ENCODE data around the gene KMT2C. TPM values are rescaled to one million over a fixed set of nuclear protein-coding genes. Genes with fewer than 3 reads are reported as not detected.
A peak's percentile ranks its signal among the peaks of the same experiment; 100 is the strongest.

KMT2C gene
- total RNA-seq, 3 donors from 2014 or later (not counting 1 experiment from before 2014, with no cell fraction given): 159 to 177 (median 167) TPM

DNA sequence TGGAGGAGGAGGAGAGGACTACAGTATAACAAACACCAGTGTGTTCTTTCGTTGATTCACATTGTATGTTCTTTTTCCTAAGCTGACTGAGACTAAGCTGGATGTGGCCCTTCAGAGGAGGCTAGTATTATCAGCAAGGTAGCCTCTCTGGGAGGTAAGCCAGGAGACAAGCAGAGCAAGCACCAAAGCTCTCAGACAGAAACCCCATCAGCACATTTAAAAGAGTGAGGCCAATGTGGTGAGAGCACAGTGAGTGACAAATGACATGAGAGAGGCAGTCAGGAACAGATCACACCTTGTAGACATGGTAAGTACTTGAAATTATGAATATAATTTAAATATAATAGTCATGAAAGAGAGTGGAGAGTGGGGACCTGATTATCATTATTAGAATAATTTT lies 107.6 kb downstream of the KMT2C start:
- Mint-ChIP-seq H3K4me1 (peaks cover 36 to 42% of the 10 kb centered on the region in 2 donors), H3K9me3 (no peaks in the 10 kb centered on the region), H3K4me3 (no peak overlapping the region), H3K27ac (peak overlapping the region in 1 of 2 donors; percentile 11), H3K27me3 (ENCODE audit: low read depth in 2 of 2) (no peaks in the 10 kb centered on the region), H3K36me3 (peaks cover 8% of the 10 kb centered on the region)
- H3K27ac ChIP-seq (ENCODE audit: low read length): no peak overlapping the region
- H3K36me3 ChIP-seq (ENCODE audit: control insufficient read depth, insufficient read depth, low read length): peaks cover 23% of the 10 kb centered on the region
- no peak overlapping the region for H3K4me3 ChIP-seq (ENCODE audit: low read length)
- DNase-seq (no peak), ATAC-seq (no peak)
- no peaks in the 10 kb centered on the region for H3K27me3 ChIP-seq (ENCODE audit: control insufficient read depth, insufficient read depth, low read length)
- TF ChIP-seq, protein P1, sequence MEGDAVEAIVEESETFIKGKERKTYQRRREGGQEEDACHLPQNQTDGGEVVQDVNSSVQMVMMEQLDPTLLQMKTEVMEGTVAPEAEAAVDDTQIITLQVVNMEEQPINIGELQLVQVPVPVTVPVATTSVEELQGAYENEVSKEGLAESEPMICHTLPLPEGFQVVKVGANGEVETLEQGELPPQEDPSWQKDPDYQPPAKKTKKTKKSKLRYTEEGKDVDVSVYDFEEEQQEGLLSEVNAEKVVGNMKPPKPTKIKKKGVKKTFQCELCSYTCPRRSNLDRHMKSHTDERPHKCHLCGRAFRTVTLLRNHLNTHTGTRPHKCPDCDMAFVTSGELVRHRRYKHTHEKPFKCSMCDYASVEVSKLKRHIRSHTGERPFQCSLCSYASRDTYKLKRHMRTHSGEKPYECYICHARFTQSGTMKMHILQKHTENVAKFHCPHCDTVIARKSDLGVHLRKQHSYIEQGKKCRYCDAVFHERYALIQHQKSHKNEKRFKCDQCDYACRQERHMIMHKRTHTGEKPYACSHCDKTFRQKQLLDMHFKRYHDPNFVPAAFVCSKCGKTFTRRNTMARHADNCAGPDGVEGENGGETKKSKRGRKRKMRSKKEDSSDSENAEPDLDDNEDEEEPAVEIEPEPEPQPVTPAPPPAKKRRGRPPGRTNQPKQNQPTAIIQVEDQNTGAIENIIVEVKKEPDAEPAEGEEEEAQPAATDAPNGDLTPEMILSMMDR (IDR thresholded peaks at IDR 0.05): no peak
- H3K4me1 ChIP-seq (ENCODE audit: control insufficient read depth, insufficient read depth, low read length): peaks cover 2% of the 10 kb centered on the region
- WGBS (ENCODE audit: insufficient coverage): 100% methylated on average over 1 of the region's 1 CpG
- no peaks in the 10 kb centered on the region for H3K9me3 ChIP-seq (ENCODE audit: control insufficient read depth, insufficient read depth, low read length)
- intact Hi-C loops (cut with micrococcal nuclease): no loop called here

DNA sequence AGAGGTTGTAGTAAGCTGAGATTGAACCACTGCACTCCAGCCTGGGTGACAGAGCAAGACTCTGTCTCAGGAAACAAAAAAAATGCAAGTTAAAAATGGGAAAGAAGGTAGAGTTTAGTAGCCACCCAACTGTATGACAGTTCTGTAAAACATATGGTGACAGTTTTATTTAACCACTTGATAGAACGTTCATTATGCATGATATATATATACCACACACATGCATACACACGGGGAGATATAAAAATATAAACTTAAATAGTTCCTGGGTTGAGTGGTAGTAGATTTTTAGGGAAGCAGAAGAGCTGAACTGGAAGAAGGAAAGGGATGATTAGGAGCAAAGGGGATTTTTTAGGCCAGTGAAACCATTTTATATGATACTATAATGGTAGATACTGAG lies 120.0 kb downstream of the KMT2C start:
- no CpG with 5 or more reads among the region's 2 CpGs for WGBS (ENCODE audit: insufficient coverage)
- H3K9me3 Mint-ChIP-seq: no peaks in the 10 kb centered on the region
- DNase-seq (no peak), ATAC-seq (no peak)
- H3K4me1 ChIP-seq (ENCODE audit: control insufficient read depth, insufficient read depth, low read length): peaks cover 8% of the 10 kb centered on the region
- H3K4me1 Mint-ChIP-seq: peaks cover 49 to 59% of the 10 kb centered on the region in 2 donors
- H3K27ac Mint-ChIP-seq: peak overlapping the region; percentile 84 to 87
- H3K4me3 Mint-ChIP-seq: no peak overlapping the region
- H3K27me3 ChIP-seq (ENCODE audit: control insufficient read depth, insufficient read depth, low read length): no peaks in the 10 kb centered on the region
- no peaks in the 10 kb centered on the region for H3K9me3 ChIP-seq (ENCODE audit: control insufficient read depth, insufficient read depth, low read length)
- intact Hi-C loops (cut with micrococcal nuclease): no loop called here
- H3K27ac ChIP-seq (ENCODE audit: low read length): no peak overlapping the region
- TF ChIP-seq, protein P1 (IDR thresholded peaks at IDR 0.05): no peak
- peaks cover 3% of the 10 kb centered on the region for H3K36me3 ChIP-seq (ENCODE audit: control insufficient read depth, insufficient read depth, low read length)
- H3K27me3 Mint-ChIP-seq (ENCODE audit: low read depth in 2 of 2): no peaks in the 10 kb centered on the region
- no peak overlapping the region for H3K4me3 ChIP-seq (ENCODE audit: low read length)
- no peaks in the 10 kb centered on the region for H3K36me3 Mint-ChIP-seq

DNA sequence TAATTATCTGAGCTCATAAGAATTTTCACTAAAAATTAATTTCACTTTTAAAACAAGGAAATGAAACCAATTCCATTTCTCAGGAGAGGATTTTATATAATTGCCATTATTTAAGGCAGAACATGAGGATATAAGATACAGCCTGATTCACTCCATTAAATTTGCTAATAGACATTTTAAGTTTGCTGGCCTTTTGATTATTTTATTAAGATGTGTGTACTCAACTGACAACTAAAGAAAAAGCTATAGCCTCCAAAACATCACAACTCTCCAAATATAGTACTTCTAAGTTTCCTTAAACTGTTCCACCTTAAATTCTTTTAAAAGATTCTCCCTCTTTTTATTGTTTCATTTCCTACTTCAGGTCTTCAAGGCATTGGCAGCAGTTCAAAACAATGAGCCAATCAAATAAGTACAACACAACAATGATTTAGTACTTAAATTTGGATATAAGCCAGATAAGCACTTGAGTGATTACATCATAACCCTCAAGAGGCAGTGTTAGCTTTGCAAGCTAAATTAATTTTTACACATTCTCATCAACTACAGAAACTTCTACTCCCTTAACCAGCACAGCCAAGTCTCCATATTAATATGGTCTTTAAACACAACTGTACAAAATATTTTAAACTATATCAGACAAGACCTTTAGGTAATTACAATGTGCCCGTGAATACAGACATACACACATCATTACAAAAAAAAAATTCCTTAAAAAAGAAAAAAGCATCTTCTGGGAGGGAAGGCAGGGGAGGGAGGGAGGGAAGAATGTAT lies 121.8 kb downstream of the KMT2C start:
- peaks cover 49 to 51% of the 10 kb centered on the region in 2 donors for H3K4me1 Mint-ChIP-seq
- ATAC-seq: peak in 2 of 3 donors; percentile 24 to 46
- no peak overlapping the region for H3K4me3 ChIP-seq (ENCODE audit: low read length)
- no CpG with 5 or more reads among the region's 1 CpG for WGBS (ENCODE audit: insufficient coverage)
- H3K36me3 Mint-ChIP-seq: no peaks in the 10 kb centered on the region
- peak overlapping the region; percentile 69 to 75 for H3K27ac Mint-ChIP-seq
- no peaks in the 10 kb centered on the region for H3K27me3 ChIP-seq (ENCODE audit: control insufficient read depth, insufficient read depth, low read length)
- H3K9me3 Mint-ChIP-seq: no peaks in the 10 kb centered on the region
- DNase-seq: peak in 1 of 2 donors; percentile 68
- intact Hi-C loops (cut with micrococcal nuclease): no loop called here
- no peaks in the 10 kb centered on the region for H3K27me3 Mint-ChIP-seq (ENCODE audit: low read depth in 2 of 2)
- H3K4me3 Mint-ChIP-seq: peak overlapping the region; percentile 38
- peaks cover 8% of the 10 kb centered on the region for H3K4me1 ChIP-seq (ENCODE audit: control insufficient read depth, insufficient read depth, low read length)
- H3K36me3 ChIP-seq (ENCODE audit: control insufficient read depth, insufficient read depth, low read length): peaks cover 13% of the 10 kb centered on the region
- H3K9me3 ChIP-seq (ENCODE audit: control insufficient read depth, insufficient read depth, low read length): no peaks in the 10 kb centered on the region
- no peak overlapping the region for H3K27ac ChIP-seq (ENCODE audit: low read length)
- TF ChIP-seq, protein P1 (IDR thresholded peaks at IDR 0.05): no peak

DNA sequence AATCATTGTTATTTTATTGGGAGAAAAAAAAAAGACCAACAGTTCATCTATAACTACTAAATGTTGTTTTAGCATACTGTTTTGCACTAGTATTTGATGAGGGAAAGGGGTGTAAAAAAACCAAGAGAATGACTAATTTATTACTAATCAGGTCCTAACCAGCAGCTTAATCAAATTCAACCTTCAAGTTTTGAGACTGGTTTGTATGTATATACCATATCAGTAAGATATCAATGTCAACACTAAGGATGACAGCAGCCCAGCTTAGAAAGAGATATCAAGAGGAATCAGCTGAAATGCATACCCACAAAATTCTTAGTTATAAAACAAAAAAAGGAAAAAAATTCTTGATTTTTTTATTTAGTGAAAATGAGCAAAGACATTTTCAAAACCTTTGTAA lies 122.6 kb downstream of the KMT2C start:
- H3K27ac Mint-ChIP-seq: peak overlapping the region; percentile 47 to 69
- H3K9me3 Mint-ChIP-seq: no peaks in the 10 kb centered on the region
- no peaks in the 10 kb centered on the region for H3K9me3 ChIP-seq (ENCODE audit: control insufficient read depth, insufficient read depth, low read length)
- H3K27me3 ChIP-seq (ENCODE audit: control insufficient read depth, insufficient read depth, low read length): no peaks in the 10 kb centered on the region
- ATAC-seq (no peak), DNase-seq (no peak)
- intact Hi-C loops (cut with micrococcal nuclease): no loop called here
- H3K27me3 Mint-ChIP-seq (ENCODE audit: low read depth in 2 of 2): no peaks in the 10 kb centered on the region
- no peak overlapping the region for H3K4me3 Mint-ChIP-seq
- TF ChIP-seq, protein P1 (IDR thresholded peaks at IDR 0.05): no peak
- no peak overlapping the region for H3K27ac ChIP-seq (ENCODE audit: low read length)
- H3K4me1 ChIP-seq (ENCODE audit: control insufficient read depth, insufficient read depth, low read length): peaks cover 8% of the 10 kb centered on the region
- no peak overlapping the region for H3K4me3 ChIP-seq (ENCODE audit: low read length)
- peaks cover 16% of the 10 kb centered on the region for H3K36me3 ChIP-seq (ENCODE audit: control insufficient read depth, insufficient read depth, low read length)
- no peaks in the 10 kb centered on the region for H3K36me3 Mint-ChIP-seq
- H3K4me1 Mint-ChIP-seq: peaks cover 49 to 51% of the 10 kb centered on the region in 2 donors

All from natural killer cell (primary cell).